Stimulated activated naive CD4-positive, alpha-beta T cell treated with Interleukin-2 at 50 U/mL for 16 hours (primary cell): ENCODE data around the gene ERGIC1.

Experiments used
- DNase-seq: peaks from one replicate; lab custom pipeline; 2025; lab: John Stamatoyannopoulos, UW

ERGIC1 gene

GRCh38 chr5:172866378-172866777 lies 32.3 kb downstream of the ERGIC1 start:
- no peak for DNase-seq

GRCh38 chr5:172866802-172867748 lies 33.0 kb downstream of the ERGIC1 start:
- no peak for DNase-seq

GRCh38 chr5:172867761-172868435 lies 33.8 kb downstream of the ERGIC1 start:
- no peak for DNase-seq

- no peak for DNase-seq
These were observed 34.4 kb downstream of the ERGIC1 start for GRCh38 chr5:172868436-172868923.

GRCh38 chr5:172868924-172869591 lies 35.0 kb downstream of the ERGIC1 start:
- DNase-seq, result no peak

- DNase-seq, result no peak
These were observed 35.6 kb downstream of the ERGIC1 start for GRCh38 chr5:172869691-172870090.

GRCh38 chr5:172870291-172870714 lies 36.3 kb downstream of the ERGIC1 start:
- DNase-seq, result no peak

GRCh38 chr5:172870715-172871461 lies 36.8 kb downstream of the ERGIC1 start:
- DNase-seq, result no peak

- DNase-seq, result no peak
These were observed 37.5 kb downstream of the ERGIC1 start for GRCh38 chr5:172871536-172871935.

- no peak for DNase-seq
These were observed 37.9 kb downstream of the ERGIC1 start for GRCh38 chr5:172871982-172872381.

GRCh38 chr5:172872997-172873491 lies 39.0 kb downstream of the ERGIC1 start:
- DNase-seq, result no peak

- DNase-seq, result no peak
These were observed 39.5 kb downstream of the ERGIC1 start for GRCh38 chr5:172873513-172873912.

- no peak for DNase-seq
These were observed 40.8 kb downstream of the ERGIC1 start for GRCh38 chr5:172874647-172875504.

GRCh38 chr5:172875505-172876279 lies 41.6 kb downstream of the ERGIC1 start:
- DNase-seq, result no peak

- no peak for DNase-seq
These were observed 42.5 kb downstream of the ERGIC1 start for GRCh38 chr5:172876578-172876977.

- no peak for DNase-seq
These were observed 43.6 kb downstream of the ERGIC1 start for GRCh38 chr5:172877466-172878260.

GRCh38 chr5:172878585-172878932 lies 44.5 kb downstream of the ERGIC1 start:
- no peak for DNase-seq

- no peak for DNase-seq
These were observed 45.1 kb downstream of the ERGIC1 start for GRCh38 chr5:172878933-172879752.
